GM06990 (cell line): ENCODE results near the gene HDHD5.

Experiments
- DNase-seq: peaks from one replicate; pipeline ENCODE4 v3.0.0-alpha.2; 2011; ENCODE audit not compliant: insufficient read length; ENCODE audit errors: extremely low read depth
- H3K27me3 ChIP-seq: replicated peaks from 2 replicates; pipeline ENCODE4 v1.6.0; 2011; ENCODE audit warnings: low read length; ENCODE audit not compliant: control insufficient read depth, insufficient read depth
- H3K36me3 ChIP-seq: 2 replicates; pipeline ENCODE4 v1.5.1; 2011; ENCODE audit warnings: low read length; ENCODE audit not compliant: control insufficient read depth, insufficient read depth
- H3K4me3 ChIP-seq: replicated peaks from 2 replicates; pipeline ENCODE4 v1.5.1; 2011; ENCODE audit warnings: low read depth, mild to moderate bottlenecking, control low read depth, low read length
- TF ChIP-seq, protein P1 (sequence below): IDR thresholded peaks from 2 replicates; pipeline ENCODE4 v1.5.1; 2011; ENCODE audit warnings: low read length, control low read depth, mild to moderate bottlenecking, inconsistent platforms; ENCODE audit not compliant: insufficient read depth, poor library complexity, severe bottlenecking

Gene HDHD5

DNA sequence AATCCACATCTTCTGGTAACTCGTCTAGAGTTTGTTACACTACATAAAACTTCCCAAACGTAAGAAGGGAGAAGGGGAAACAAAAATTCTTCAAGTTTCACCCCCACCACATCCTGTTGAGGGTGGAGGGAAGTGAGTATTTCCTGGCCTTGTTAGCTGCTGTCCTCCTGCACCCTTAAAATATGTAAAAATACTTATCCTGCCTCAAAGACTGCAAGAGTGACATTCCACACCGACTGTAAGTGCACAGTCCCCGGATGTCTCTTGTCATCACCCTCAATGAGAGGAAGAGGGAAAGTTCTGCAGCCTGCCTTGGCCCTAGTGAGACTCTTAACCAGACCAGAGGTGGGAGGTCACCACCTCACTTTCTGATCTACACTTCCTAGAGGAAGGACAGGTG is 41.2 kb downstream of the HDHD5 start:
- H3K4me3 ChIP-seq, result no peak overlapping the region
- H3K36me3 ChIP-seq, result no peaks in the 10 kb centered on the region
- no peaks in the 10 kb centered on the region for H3K27me3 ChIP-seq
- TF ChIP-seq, protein P1, sequence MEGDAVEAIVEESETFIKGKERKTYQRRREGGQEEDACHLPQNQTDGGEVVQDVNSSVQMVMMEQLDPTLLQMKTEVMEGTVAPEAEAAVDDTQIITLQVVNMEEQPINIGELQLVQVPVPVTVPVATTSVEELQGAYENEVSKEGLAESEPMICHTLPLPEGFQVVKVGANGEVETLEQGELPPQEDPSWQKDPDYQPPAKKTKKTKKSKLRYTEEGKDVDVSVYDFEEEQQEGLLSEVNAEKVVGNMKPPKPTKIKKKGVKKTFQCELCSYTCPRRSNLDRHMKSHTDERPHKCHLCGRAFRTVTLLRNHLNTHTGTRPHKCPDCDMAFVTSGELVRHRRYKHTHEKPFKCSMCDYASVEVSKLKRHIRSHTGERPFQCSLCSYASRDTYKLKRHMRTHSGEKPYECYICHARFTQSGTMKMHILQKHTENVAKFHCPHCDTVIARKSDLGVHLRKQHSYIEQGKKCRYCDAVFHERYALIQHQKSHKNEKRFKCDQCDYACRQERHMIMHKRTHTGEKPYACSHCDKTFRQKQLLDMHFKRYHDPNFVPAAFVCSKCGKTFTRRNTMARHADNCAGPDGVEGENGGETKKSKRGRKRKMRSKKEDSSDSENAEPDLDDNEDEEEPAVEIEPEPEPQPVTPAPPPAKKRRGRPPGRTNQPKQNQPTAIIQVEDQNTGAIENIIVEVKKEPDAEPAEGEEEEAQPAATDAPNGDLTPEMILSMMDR, result no peak
- no peak for DNase-seq

DNA sequence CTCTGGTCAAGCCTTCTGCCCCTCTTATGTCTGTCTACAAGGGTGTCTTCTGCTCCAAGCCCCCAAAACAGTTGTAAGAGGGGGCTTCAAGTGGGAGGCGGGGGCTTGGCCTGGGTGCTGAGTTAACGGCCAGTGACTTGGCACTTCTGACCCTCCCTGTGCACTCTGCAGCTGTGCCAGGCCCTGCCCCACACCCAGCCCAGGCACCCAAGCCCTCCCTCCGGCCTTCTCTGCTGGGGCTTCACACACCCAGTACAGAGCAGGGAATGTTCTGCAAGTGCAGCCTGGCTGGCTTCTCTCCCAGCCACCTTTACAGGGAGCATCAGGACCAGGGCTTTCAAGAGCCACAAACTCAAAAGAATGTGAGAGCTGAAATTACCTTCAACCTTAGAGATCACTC is 41.7 kb downstream of the HDHD5 start:
- TF ChIP-seq, protein P1, result no peak
- no peaks in the 10 kb centered on the region for H3K27me3 ChIP-seq
- no peak for DNase-seq
- H3K36me3 ChIP-seq, result no peaks in the 10 kb centered on the region
- no peak overlapping the region for H3K4me3 ChIP-seq

DNA sequence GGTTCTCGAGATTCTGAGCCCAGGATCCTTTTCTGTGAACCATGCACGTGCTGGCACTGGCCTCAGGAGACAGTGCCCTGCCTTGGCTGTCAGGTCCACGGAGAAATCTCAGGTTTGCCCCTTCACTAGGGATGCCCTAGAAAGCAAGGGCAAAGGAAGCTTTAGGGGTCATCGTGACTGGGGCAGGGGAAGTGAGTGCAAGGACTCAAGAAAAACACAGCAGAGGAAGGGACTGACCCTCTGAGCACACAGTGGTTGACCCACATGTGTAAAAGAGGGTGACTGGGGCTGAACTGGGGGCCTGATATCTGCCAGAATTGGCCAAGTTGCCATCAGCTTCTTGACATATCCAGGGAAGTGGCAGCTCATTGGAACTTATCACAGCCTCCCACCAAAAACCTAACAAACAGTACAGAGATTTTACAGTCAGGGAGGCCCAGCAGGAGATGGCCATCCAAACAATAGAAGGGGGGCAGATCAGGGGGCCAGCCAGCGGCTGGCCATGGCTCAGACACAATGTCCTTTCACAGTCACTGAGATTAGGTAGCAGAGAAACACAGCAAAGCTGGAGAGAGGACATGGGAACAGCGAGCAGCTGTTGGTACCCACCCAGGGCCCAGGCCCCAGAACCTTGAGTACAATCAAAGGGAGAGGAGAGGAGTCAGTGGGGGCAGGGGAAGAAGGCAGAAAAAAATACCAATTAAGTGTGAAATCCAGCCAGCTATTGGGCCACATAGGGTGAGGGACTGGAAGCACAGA is 42.3 kb downstream of the HDHD5 start:
- no peaks in the 10 kb centered on the region for H3K27me3 ChIP-seq
- no peak for DNase-seq
- H3K4me3 ChIP-seq, result no peak overlapping the region

DNA sequence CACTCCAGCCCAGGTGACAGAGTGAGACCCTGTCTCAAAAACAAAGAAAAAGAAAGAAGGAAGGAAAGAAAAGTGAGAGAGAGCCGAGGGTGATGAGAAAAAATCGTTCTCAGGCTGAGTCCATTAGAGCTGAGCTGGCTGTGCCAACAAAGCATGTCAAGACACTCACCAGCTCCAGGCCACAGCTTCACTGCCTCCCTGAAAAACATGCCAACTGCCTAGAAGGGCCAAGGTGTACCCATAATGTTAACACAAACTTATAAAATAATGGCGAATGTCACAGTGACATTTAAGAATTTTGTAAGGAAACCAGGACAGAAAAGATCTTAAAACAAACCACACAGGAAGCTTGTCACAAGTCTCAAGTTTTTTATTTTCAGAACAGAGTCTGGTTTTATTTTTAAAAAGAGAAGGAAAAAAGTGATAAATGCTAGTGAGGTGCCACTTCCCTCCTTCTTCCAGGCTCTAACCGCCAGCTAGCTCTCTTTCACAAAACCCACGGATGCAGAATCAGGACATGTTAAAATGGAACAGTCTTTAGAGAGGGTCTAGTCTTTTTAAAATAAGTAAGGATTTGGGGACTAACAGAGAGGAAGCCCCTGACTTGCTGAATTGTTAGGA is 43.0 kb downstream of the HDHD5 start:
- H3K4me3 ChIP-seq, result no peak overlapping the region

More for the DNA sequence above, 42.3 kb downstream of the HDHD5 start:
- H3K36me3 ChIP-seq, result no peaks in the 10 kb centered on the region
- TF ChIP-seq, protein P1, result no peak

DNA sequence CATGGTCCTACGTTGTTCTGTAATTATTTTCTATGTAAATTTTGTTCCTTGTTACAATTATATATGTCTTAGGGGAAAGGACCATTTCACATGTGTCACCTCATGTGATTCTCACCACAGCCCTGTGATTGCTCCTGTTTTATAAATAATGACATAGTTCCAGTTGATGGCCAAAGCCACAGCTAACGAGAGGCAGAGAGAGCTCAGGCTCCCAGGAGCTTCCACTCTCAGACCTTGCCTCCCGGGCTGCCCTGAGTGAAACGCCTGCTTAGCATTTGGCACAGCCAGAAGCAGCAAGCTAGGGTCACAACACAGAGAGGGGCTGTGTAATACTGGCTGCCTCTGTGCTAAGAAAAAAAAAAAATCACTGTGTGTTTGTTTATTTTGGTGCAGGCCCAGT is 43.8 kb downstream of the HDHD5 start:
- DNase-seq, result no peak
- TF ChIP-seq, protein P1, result no peak
- H3K4me3 ChIP-seq, result no peak overlapping the region
- no peaks in the 10 kb centered on the region for H3K36me3 ChIP-seq
- H3K27me3 ChIP-seq, result no peaks in the 10 kb centered on the region

More for the DNA sequence above, 43.0 kb downstream of the HDHD5 start:
- Histone ChIP-seq H3K36me3 (no peaks in the 10 kb centered on the region), H3K27me3 (no peaks in the 10 kb centered on the region)
- TF ChIP-seq, protein P1, result no peak
- DNase-seq, result no peak
